Motor neuron (in vitro differentiated cells): ENCODE results near the gene FBXO44. TPM values are rescaled to one million over a fixed set of nuclear protein-coding genes. Genes with fewer than 3 reads are reported as not detected.
A peak's percentile ranks its signal among the peaks of the same experiment; 100 is the strongest.
"Not testable (repeated sequence)": the region's sequence is repeated elsewhere in the genome, so short reads cannot be mapped to it uniquely, and the experiment has no call there.

Experiments used
- ATAC-seq, 8 experiments: fragments of 200-7000 bp; cut with Tn5 transposase; replicated peaks in 6 of 8; 2 replicates each; pipeline ENCODE4 v1.8.0; 2021; ENCODE audit warnings: mild to moderate bottlenecking in 8 of 8, moderate library complexity in 8 of 8
- H3K27ac ChIP-seq, 2 donors: fragments of 250-450 bp; sonication (Bioruptor Pico); 2 replicates each; pipeline ENCODE4 v1.9.0; 2021; ENCODE audit warnings: antibody characterized with exemption in 2 of 2, mild to moderate bottlenecking in 2 of 2, moderate library complexity in 1 of 2
- H3K4me1 ChIP-seq, 2 donors: fragments of 250-450 bp; sonication (Bioruptor Pico); replicated peaks in 1 of 2; 2 replicates each; pipeline ENCODE4 v1.6.1; 2021; ENCODE audit warnings: antibody characterized with exemption in 2 of 2, mild to moderate bottlenecking in 2 of 2, moderate library complexity in 1 of 2
- H3K4me3 ChIP-seq, 5 donors: fragments of 250-450 bp; sonication (Bioruptor Pico); 2 replicates each; pipeline ENCODE4 v1.9.0; 2021; ENCODE audit warnings: antibody characterized with exemption in 5 of 5, mild to moderate bottlenecking in 5 of 5, moderate library complexity in 4 of 5
- WGBS, 10 experiments: fragments of 450-650 bp; shearing (Covaris generic); methylation state at CpG; one replicate each; pipeline ENCODE4 v1.0.0; 2022; 5-methylcytosine and 5-hydroxymethylcytosine counted together
- in situ Hi-C, 9 experiments: fragments of 400-800 bp; cut with MboI; loops; one replicate each; pipeline ENCODE4 v1.15.0; 2021; ENCODE audit warnings: low sequenced_read_pairs in 9 of 9, low pct_unique_long_range_greater_than_20kb in 2 of 9; ENCODE audit not compliant: unreplicated experiment in 9 of 9
- total RNA-seq, 8 experiments: library from RNA; unstranded; fragments of 300-600 nt; gene quantifications; 2 replicates each; pipeline versions ENCODE4 v1.2.3 to v1.2.4, GENCODE V29; 2022

Gene FBXO44
- 10 to 100 TPM; 10.2 to 44.4 (median 29.0) TPM for total RNA-seq

GRCh38 chr1:11654137-11654938 lies at the start of gene FBXO44, which contains the start of gene FBXO2:
FBXO44 (plus strand) TSS chr1:11654877; CDS start chr1:11655836, 959 bp downstream.
FBXO2 (minus strand) TSS chr1:11654429; CDS start chr1:11654340, 89 bp downstream.
- WGBS, 10 experiments = 16 to 60% (median 35%) methylated on average over 2 to 6 of the region's 94 CpGs; no CpG with 5 or more reads in 6 of the 10 experiments

GRCh38 chr1:11606775-11607174 lies 47.9 kb upstream of the FBXO44 start:
- no peak for ATAC-seq
- in situ Hi-C loops = no loop called here
- WGBS, 10 experiments = 20 to 94% (median 75%) methylated on average over 1 to 6 of the region's 6 CpGs; no CpG with 5 or more reads in 1 of the 10 experiments

More at GRCh38 chr1:11654137-11654938, at the start of gene FBXO44, which contains the start of gene FBXO2:
- ATAC-seq = peak; percentile 64 to 82 (median 78)
- Histone ChIP-seq H3K4me3 (peak within 1 kb of the TSS; percentile 52 to 98 (median 73)), H3K27ac (peak within 1 kb of the TSS in 1 of 2 donors; percentile 16), H3K4me1 (peaks cover 10 to 13% of the 10 kb centered on the region in 2 donors)
- in situ Hi-C loops = loop anchor here in 1 of 9 experiments (10.0 kb wide), 1 partner anchor 60 kb away; no protein-coding TSS in a partner anchor

GRCh38 chr1:11608596-11609130 lies 46.0 kb upstream of the FBXO44 start:
- H3K4me1 ChIP-seq, H3K27ac ChIP-seq, H3K4me3 ChIP-seq, in situ Hi-C loops, ATAC-seq: not testable (repeated sequence)
- WGBS, 10 experiments = 92 to 96% methylated on average over 7 to 13 of the region's 37 CpGs; no CpG with 5 or more reads in 8 of the 10 experiments

More at GRCh38 chr1:11606775-11607174, 47.9 kb upstream of the FBXO44 start:
- Histone ChIP-seq H3K4me3 (no peak overlapping the region), H3K4me1 (peaks cover 0 to 3% of the 10 kb centered on the region in 2 donors), H3K27ac (no peak overlapping the region)

GRCh38 chr1:11609378-11609777 lies 45.3 kb upstream of the FBXO44 start:
- ATAC-seq, H3K4me1 ChIP-seq, H3K27ac ChIP-seq, H3K4me3 ChIP-seq, in situ Hi-C loops: not testable (repeated sequence)
- no CpG with 5 or more reads among the region's 13 CpGs for WGBS, 10 experiments

- 0 to 60% (median 55%) methylated on average over 1 to 5 of the region's 6 CpGs; no CpG with 5 or more reads in 6 of the 10 experiments for WGBS, 10 experiments
- ATAC-seq = no peak
- Histone ChIP-seq H3K4me1 (peaks cover 0 to 8% of the 10 kb centered on the region in 2 donors), H3K27ac (no peak overlapping the region), H3K4me3 (no peak overlapping the region)
- in situ Hi-C loops = no loop called here
These were observed 44.0 kb upstream of the FBXO44 start for GRCh38 chr1:11610629-11611180.

GRCh38 chr1:11611638-11612327 lies 42.9 kb upstream of the FBXO44 start:
- Histone ChIP-seq H3K4me1 (peaks cover 0 to 8% of the 10 kb centered on the region in 2 donors), H3K27ac (no peak overlapping the region), H3K4me3 (no peak overlapping the region)
- in situ Hi-C loops = no loop called here
- ATAC-seq = peak in 5 of 8 experiments; percentile 28 to 61 (median 50)
- WGBS, 10 experiments = 0 to 100% (median 62%) methylated on average over 1 to 6 of the region's 7 CpGs; no CpG with 5 or more reads in 4 of the 10 experiments

- H3K27ac ChIP-seq = no peak overlapping the region
- H3K4me1 ChIP-seq = peaks cover 0 to 8% of the 10 kb centered on the region in 2 donors
- WGBS, 10 experiments = 10 to 100% (median 66%) methylated on average over 1 to 5 of the region's 5 CpGs; no CpG with 5 or more reads in 1 of the 10 experiments
- no peak overlapping the region for H3K4me3 ChIP-seq
- no peak for ATAC-seq
- in situ Hi-C loops = no loop called here
These were observed 41.3 kb upstream of the FBXO44 start for GRCh38 chr1:11613347-11613746.

GRCh38 chr1:11615090-11615489 lies 39.6 kb upstream of the FBXO44 start:
- Histone ChIP-seq H3K27ac (no peak overlapping the region), H3K4me3 (no peak overlapping the region), H3K4me1 (peaks cover 0 to 8% of the 10 kb centered on the region in 2 donors)
- in situ Hi-C loops = no loop called here
- peak in 4 of 8 experiments; percentile 33 to 74 (median 36) for ATAC-seq
- 10 to 70% (median 55%) methylated on average over 2 to 16 of the region's 16 CpGs; no CpG with 5 or more reads in 2 of the 10 experiments for WGBS, 10 experiments

GRCh38 chr1:11616766-11617165 lies 37.9 kb upstream of the FBXO44 start:
- Histone ChIP-seq H3K4me3 (no peak overlapping the region), H3K4me1 (peaks cover 0 to 8% of the 10 kb centered on the region in 2 donors), H3K27ac (no peak overlapping the region)
- WGBS, 10 experiments = 20 to 70% methylated on average over 1 to 5 of the region's 7 CpGs; no CpG with 5 or more reads in 8 of the 10 experiments
- in situ Hi-C loops = no loop called here
- ATAC-seq = peak in 1 of 8 experiments; percentile 10

GRCh38 chr1:11617314-11617713 lies 37.4 kb upstream of the FBXO44 start:
- in situ Hi-C loops = no loop called here
- H3K4me3 ChIP-seq = no peak overlapping the region
- no peak overlapping the region for H3K27ac ChIP-seq
- peaks cover 3 to 14% of the 10 kb centered on the region in 2 donors for H3K4me1 ChIP-seq
- 20 to 100% (median 70%) methylated on average over 1 to 6 of the region's 7 CpGs; no CpG with 5 or more reads in 4 of the 10 experiments for WGBS, 10 experiments
- ATAC-seq = peak in 3 of 8 experiments; percentile 77 to 90 (median 87)

GRCh38 chr1:11617741-11618140 lies 36.9 kb upstream of the FBXO44 start:
- ATAC-seq = no peak
- in situ Hi-C loops = no loop called here

GRCh38 chr1:11620405-11620804 lies 34.3 kb upstream of the FBXO44 start:
- H3K4me3 ChIP-seq = no peak overlapping the region
- ATAC-seq = no peak
- H3K27ac ChIP-seq = no peak overlapping the region
- in situ Hi-C loops = no loop called here
- H3K4me1 ChIP-seq = peaks cover 5 to 12% of the 10 kb centered on the region in 2 donors
- WGBS, 10 experiments = 10 to 65% (median 53%) methylated on average over 2 to 12 of the region's 12 CpGs; no CpG with 5 or more reads in 4 of the 10 experiments

More at GRCh38 chr1:11617741-11618140, 36.9 kb upstream of the FBXO44 start:
- peaks cover 5 to 16% of the 10 kb centered on the region in 2 donors for H3K4me1 ChIP-seq
- H3K27ac ChIP-seq = no peak overlapping the region
- no peak overlapping the region for H3K4me3 ChIP-seq
- 0 to 100% (median 90%) methylated on average over 1 to 2 of the region's 2 CpGs; no CpG with 5 or more reads in 4 of the 10 experiments for WGBS, 10 experiments
